ENCODE results near the gene LTA. TPM values are rescaled to one million over a fixed set of nuclear protein-coding genes. Genes with fewer than 3 reads are reported as not detected.

Gene LTA
- polyA plus RNA-seq (0.04 TPM in 1 of 3 replicates, not detected in the others), polyA minus RNA-seq (not detected in 3 replicates)
- 0.32 TPM for polyA plus RNA-seq (2011; ENCODE audit: low read depth)
- not detected in 2 replicates for polyA plus RNA-seq (2011; cell fraction: cytosol; rRNA removed)
- polyA plus RNA-seq (2011; cell fraction: nucleus; rRNA removed): not detected in 2 replicates
- polyA plus RNA-seq (2012; ENCODE audit: low replicate concordance): 0.23 TPM in 1 of 2 replicates, not detected in the other
- polyA minus RNA-seq (2011; cell fraction: cytosol; rRNA and poly(A)+ RNA removed): not detected
- polyA minus RNA-seq (2011; cell fraction: nucleus; rRNA and poly(A)+ RNA removed): not detected in 2 replicates

GRCh38 chr6:31572041-31572911 lies at the start of gene LTA:
TSS of gene LTA (plus strand) at chr6:31572289. CDS start at chr6:31572743, 454 bp downstream.
- Histone ChIP-seq H3K27ac (ENCODE audit: control insufficient read depth, insufficient read depth, low read length) (no peak within 1 kb of the TSS), H4K20me1 (ENCODE audit: control insufficient read depth, extremely low read depth, insufficient read depth, low read length) (no peaks in the 10 kb centered on the region), H3K4me1 (ENCODE audit: control insufficient read depth, extremely low read depth, insufficient read depth, low read length) (peaks cover 8% of the 10 kb centered on the region), H3K36me3 (ENCODE audit: control insufficient read depth in 2 of 2, extremely low read depth in 1 of 2, insufficient read depth in 2 of 2, low read length in 2 of 2) (no peaks in the 10 kb centered on the region), H2AFZ (ENCODE audit: control insufficient read depth, low read length) (no peak within 1 kb of the TSS), H3K4me3 (ENCODE audit: control insufficient read depth in 2 of 3, extremely low read depth in 1 of 3, insufficient read depth in 2 of 3, low read depth in 1 of 3, low read length in 3 of 3) (no peak within 1 kb of the TSS), H3K9ac (ENCODE audit: control insufficient read depth, extremely low read depth, insufficient read depth, low read length) (no peak within 1 kb of the TSS), H3K27me3 (ENCODE audit: control insufficient read depth, extremely low read depth, insufficient read depth, low read length) (no peaks in the 10 kb centered on the region), H3K9me3 (ENCODE audit: control insufficient read depth, low read depth, low read length) (no peaks in the 10 kb centered on the region), H3K9me1 (ENCODE audit: control insufficient read depth, extremely low read depth, insufficient read depth, low read length) (no peaks in the 10 kb centered on the region), H3K4me2 (ENCODE audit: control insufficient read depth, extremely low read depth, insufficient read depth, low read depth, low read length) (no peak within 1 kb of the TSS), H3K79me2 (ENCODE audit: control insufficient read depth, insufficient read depth, low read length) (no peaks in the 10 kb centered on the region)
- TF ChIP-seq CTCF (optimal IDR thresholded peaks at IDR 0.05 in 1 of 3, IDR thresholded peaks at IDR 0.05 in 1 of 3, conservative IDR thresholded peaks at IDR 0.05 in 1 of 3; ENCODE audit: extremely low read depth in 1 of 3, insufficient read depth in 2 of 3, low read length in 3 of 3): no peak
- TF ChIP-seq EZH2 (IDR thresholded peaks at IDR 0.05; ENCODE audit: low read length): no peak
- no peak for FAIRE-seq
- DNase-seq (ENCODE audit: low read depth, low spot score): no peak
- dilution Hi-C loops (cut with MboI; ENCODE audit: extremely low pct_ligation_motif_present, low sequenced_read_pairs): no loop called here

- TF ChIP-seq CTCF (optimal IDR thresholded peaks at IDR 0.05 in 1 of 3, IDR thresholded peaks at IDR 0.05 in 1 of 3, conservative IDR thresholded peaks at IDR 0.05 in 1 of 3; ENCODE audit: extremely low read depth in 1 of 3, insufficient read depth in 2 of 3, low read length in 3 of 3) (no peak), EZH2 (IDR thresholded peaks at IDR 0.05; ENCODE audit: low read length) (no peak)
- H3K9me1 ChIP-seq (ENCODE audit: control insufficient read depth, extremely low read depth, insufficient read depth, low read length): no peaks in the 10 kb centered on the region
- H3K9me3 ChIP-seq (ENCODE audit: control insufficient read depth, low read depth, low read length): no peaks in the 10 kb centered on the region
- no peak overlapping the region for H2AFZ ChIP-seq (ENCODE audit: control insufficient read depth, low read length)
- H3K27ac ChIP-seq (ENCODE audit: control insufficient read depth, insufficient read depth, low read length): no peak overlapping the region
- no peak overlapping the region for H3K4me3 ChIP-seq (ENCODE audit: control insufficient read depth in 2 of 3, extremely low read depth in 1 of 3, insufficient read depth in 2 of 3, low read depth in 1 of 3, low read length in 3 of 3)
- H3K4me1 ChIP-seq (ENCODE audit: control insufficient read depth, extremely low read depth, insufficient read depth, low read length): peaks cover 7% of the 10 kb centered on the region
- DNase-seq (ENCODE audit: low read depth, low spot score): no peak
- H4K20me1 ChIP-seq (ENCODE audit: control insufficient read depth, extremely low read depth, insufficient read depth, low read length): peaks cover 6% of the 10 kb centered on the region
- H3K9ac ChIP-seq (ENCODE audit: control insufficient read depth, extremely low read depth, insufficient read depth, low read length): no peak overlapping the region
- peaks cover 5 to 8% of the 10 kb centered on the region in 2 experiments for H3K36me3 ChIP-seq (ENCODE audit: control insufficient read depth in 2 of 2, extremely low read depth in 1 of 2, insufficient read depth in 2 of 2, low read length in 2 of 2)
- no peak for FAIRE-seq
- no peaks in the 10 kb centered on the region for H3K27me3 ChIP-seq (ENCODE audit: control insufficient read depth, extremely low read depth, insufficient read depth, low read length)
- dilution Hi-C loops (cut with MboI; ENCODE audit: extremely low pct_ligation_motif_present, low sequenced_read_pairs): no loop called here
- H3K79me2 ChIP-seq (ENCODE audit: control insufficient read depth, insufficient read depth, low read length): no peaks in the 10 kb centered on the region
- no peak overlapping the region for H3K4me2 ChIP-seq (ENCODE audit: control insufficient read depth, extremely low read depth, insufficient read depth, low read depth, low read length)
These were observed 46.5 kb upstream of the LTA start for GRCh38 chr6:31525553-31525931.

All from keratinocyte (primary cell).